ENCODE data around the gene QKI. TPM values are rescaled to one million over a fixed set of nuclear protein-coding genes. Genes with fewer than 3 reads are reported as not detected.

QKI gene
- total RNA-seq, 6 experiments from 2014 or later: 47.6 to 80.8 (median 76.3) TPM

DNA sequence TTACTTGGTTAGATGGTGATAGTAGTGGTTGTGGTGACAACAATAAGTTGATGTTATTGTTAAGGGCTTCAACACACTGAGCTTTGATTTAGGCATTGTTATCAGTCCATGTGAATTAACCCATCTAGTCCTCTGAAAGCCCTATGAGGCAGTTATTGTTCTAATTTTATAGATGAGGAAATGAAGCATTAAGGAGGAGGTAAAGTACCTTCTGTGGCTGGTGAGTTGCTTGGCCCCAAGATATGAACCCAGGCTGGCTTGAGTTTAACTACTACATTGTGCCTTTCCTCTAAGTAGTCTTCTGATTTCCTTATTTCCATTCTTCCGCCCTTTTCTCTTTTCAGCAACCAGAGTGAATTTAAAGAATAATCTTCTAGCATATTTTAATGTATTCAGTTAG is 81.7 kb downstream of the QKI start:
- 100% methylated on average over 1 of the region's 1 CpG for WGBS (ENCODE audit: insufficient coverage, low coverage, low lambda C conversion rate, missing lambda C conversion rate)
- no peak for ATAC-seq
- Histone ChIP-seq H3K27me3 (no peaks in the 10 kb centered on the region), H3K27ac (no peak overlapping the region), H3K4me1 (peaks cover 0 to 11% (median 6%) of the 10 kb centered on the region in 4 donors), H3K36me3 (no peaks in the 10 kb centered on the region), H3K9me3 (no peaks in the 10 kb centered on the region), H3K4me3 (no peak overlapping the region)
- intact Hi-C loops (cut with DNase I): no loop called here
- TF ChIP-seq POLR2A (IDR thresholded peaks at IDR 0.05) (no peak), CTCF (IDR thresholded peaks at IDR 0.05) (no peak)
- DNase-seq: no peak

DNA sequence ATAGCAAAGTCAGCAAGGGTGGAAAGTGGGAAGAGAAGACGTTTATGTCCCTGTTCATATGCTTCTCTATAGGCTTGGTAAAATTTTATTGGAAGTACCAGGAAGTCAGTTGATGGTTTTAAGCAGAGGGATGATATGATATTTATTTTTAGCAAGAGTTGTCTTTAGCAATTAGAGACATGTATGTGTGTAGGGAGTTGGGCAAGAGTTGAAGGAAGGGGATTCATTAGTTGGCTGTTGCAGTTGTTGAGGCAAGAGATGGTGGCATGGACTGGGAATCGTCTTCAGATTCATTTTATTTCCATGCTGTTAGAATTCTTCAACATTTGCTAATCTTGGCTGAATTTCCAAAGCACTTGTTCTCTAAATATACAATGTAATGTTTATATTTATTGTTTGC is 85.6 kb downstream of the QKI start:
- WGBS (ENCODE audit: insufficient coverage, low coverage, low lambda C conversion rate, missing lambda C conversion rate): 36% methylated on average over 2 of the region's 2 CpGs
- no peak overlapping the region for H3K27ac ChIP-seq
- H3K36me3 ChIP-seq: no peaks in the 10 kb centered on the region
- no peaks in the 10 kb centered on the region for H3K9me3 ChIP-seq
- peaks cover 0 to 5% (median 0%) of the 10 kb centered on the region in 4 donors for H3K4me1 ChIP-seq
- DNase-seq: no peak
- H3K27me3 ChIP-seq: no peaks in the 10 kb centered on the region
- ATAC-seq: peak in 1 of 4 donors; percentile 15
- intact Hi-C loops (cut with DNase I): no loop called here
- TF ChIP-seq POLR2A (IDR thresholded peaks at IDR 0.05): no peak
- TF ChIP-seq CTCF (IDR thresholded peaks at IDR 0.05): no peak
- H3K4me3 ChIP-seq: no peak overlapping the region

GRCh38 chr6:163501026-163501425 is 86.5 kb downstream of the QKI start:
- 87% methylated on average over 2 of the region's 2 CpGs for WGBS (ENCODE audit: insufficient coverage, low coverage, low lambda C conversion rate, missing lambda C conversion rate)
- Histone ChIP-seq H3K27ac (no peak overlapping the region), H3K4me3 (no peak overlapping the region), H3K27me3 (no peaks in the 10 kb centered on the region), H3K4me1 (peaks cover 0 to 5% (median 0%) of the 10 kb centered on the region in 4 donors), H3K9me3 (no peaks in the 10 kb centered on the region), H3K36me3 (no peaks in the 10 kb centered on the region)
- DNase-seq (no peak), ATAC-seq (no peak)
- TF ChIP-seq POLR2A (IDR thresholded peaks at IDR 0.05): no peak
- no peak for TF ChIP-seq CTCF (IDR thresholded peaks at IDR 0.05)
- intact Hi-C loops (cut with DNase I): no loop called here

DNA sequence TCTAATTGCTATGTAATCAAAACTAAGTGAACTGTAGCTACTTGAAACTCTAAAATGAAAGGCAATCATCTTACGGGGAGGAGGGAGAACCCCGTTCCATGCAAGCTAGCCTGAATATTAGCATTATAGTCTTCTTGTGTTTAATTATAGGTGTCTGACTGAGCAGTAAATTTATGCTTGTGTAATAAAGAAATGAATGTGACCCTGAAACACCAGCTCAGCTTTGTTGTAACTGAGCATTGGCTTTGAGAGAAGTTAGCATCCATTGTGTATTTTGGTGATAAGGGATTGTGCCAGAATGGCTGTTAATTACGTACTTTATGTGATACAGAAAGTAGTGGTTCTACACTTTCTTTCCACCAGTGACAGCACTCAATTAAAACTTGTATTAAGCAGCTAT is 86.9 kb downstream of the QKI start:
- 83% methylated on average over 3 of the region's 3 CpGs for WGBS (ENCODE audit: insufficient coverage, low coverage, low lambda C conversion rate, missing lambda C conversion rate)
- Histone ChIP-seq H3K4me3 (no peak overlapping the region), H3K27ac (no peak overlapping the region), H3K4me1 (peaks cover 0 to 5% (median 0%) of the 10 kb centered on the region in 4 donors), H3K27me3 (no peaks in the 10 kb centered on the region), H3K36me3 (no peaks in the 10 kb centered on the region), H3K9me3 (no peaks in the 10 kb centered on the region)
- DNase-seq (no peak), ATAC-seq (no peak)
- intact Hi-C loops (cut with DNase I): no loop called here
- TF ChIP-seq CTCF (IDR thresholded peaks at IDR 0.05) (no peak), POLR2A (IDR thresholded peaks at IDR 0.05) (no peak)

All from right lobe of liver (tissue), 6 donors.